HG03354 (cell line): Measurements from ENCODE around the gene IL10RA.
"Not testable (repeated sequence)": the region's sequence is repeated elsewhere in the genome, so short reads cannot be mapped to it uniquely, and the experiment has no call there.

Source experiments
- ATAC-seq: cut with Tn5 transposase; IDR thresholded peaks from one replicate; pipeline ENCODE4 v1.9.1; 2021; ENCODE audit warnings: mild to moderate bottlenecking; ENCODE audit not compliant: unreplicated experiment, poor library complexity, severe bottlenecking

The IL10RA gene

DNA sequence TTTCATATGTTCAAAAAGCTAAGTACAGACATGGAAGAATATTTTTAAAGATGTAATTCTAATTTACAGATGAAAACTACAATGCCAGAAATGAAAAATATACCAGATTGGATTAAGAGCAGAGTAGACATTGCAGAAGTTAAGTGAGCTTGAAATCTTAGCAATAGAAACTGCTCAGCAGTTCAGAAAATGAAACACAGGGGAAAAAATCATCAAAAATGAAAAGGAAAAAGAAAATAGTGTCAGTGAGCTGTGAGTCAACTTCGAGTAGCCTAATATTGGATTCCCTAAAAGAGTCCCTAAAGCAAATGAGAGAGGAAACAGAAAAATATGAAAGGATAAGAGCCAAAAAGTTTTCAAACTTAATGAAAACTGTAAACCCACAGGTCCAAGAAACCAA lies 25.8 kb upstream of the IL10RA start:
- ATAC-seq = no peak

- ATAC-seq = no peak
These were observed 24.3 kb upstream of the IL10RA start for GRCh38 chr11:117961896-117962295.

GRCh38 chr11:117962826-117963225 lies 23.4 kb upstream of the IL10RA start:
- no peak for ATAC-seq

DNA sequence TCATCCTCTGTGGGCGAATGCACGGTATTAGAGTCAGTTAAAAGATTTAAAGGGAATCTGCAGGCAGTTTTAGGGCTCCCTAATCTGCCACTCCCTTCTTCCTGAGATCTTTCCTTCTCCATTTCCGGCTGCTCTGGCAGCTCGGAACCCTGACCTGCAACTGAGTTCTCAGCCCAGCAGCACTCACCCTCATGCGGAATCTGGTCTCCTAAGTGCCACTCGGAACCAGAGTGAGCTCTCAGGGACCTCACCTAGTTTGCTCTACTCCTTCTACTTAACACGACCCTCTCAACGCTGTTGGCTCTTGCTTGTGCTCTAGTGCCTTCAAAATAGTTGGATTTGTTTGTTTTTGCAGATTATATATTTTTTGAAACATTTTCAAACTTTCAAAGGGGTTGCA lies 19.3 kb upstream of the IL10RA start:
- no peak for ATAC-seq

GRCh38 chr11:117969160-117969991 lies 16.8 kb upstream of the IL10RA start:
- no peak for ATAC-seq

DNA sequence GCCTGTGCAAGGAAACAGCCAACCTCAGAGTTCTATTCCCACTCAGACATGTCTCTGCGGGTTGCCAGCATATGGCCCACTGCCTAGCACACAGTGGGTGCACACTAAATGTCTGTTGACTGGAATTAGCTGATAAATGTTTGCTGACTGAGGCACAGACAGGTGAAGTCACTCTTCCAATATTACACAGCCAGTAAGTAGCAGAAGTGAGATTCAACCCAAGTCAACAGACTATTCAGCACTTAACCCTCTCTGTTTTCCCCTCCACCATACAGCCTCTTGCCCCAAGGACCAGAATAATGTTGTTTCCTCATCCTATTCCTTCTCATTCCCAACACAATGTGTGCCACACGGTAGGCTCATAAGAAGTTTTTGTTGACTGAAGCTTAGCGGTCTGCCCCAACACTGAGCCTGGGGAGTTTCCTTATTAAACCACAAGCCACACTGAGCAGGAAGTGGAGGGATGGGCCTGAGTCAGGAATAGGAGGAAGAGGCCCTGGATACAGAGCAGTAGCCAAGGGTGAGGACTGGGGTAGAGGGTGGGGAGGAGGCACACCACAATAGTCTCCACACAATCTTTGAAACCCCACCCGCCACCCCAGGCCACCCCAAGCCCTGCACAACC lies 15.7 kb upstream of the IL10RA start:
- no peak for ATAC-seq

- ATAC-seq = no peak
These were observed 14.2 kb upstream of the IL10RA start for GRCh38 chr11:117972044-117972443.

DNA sequence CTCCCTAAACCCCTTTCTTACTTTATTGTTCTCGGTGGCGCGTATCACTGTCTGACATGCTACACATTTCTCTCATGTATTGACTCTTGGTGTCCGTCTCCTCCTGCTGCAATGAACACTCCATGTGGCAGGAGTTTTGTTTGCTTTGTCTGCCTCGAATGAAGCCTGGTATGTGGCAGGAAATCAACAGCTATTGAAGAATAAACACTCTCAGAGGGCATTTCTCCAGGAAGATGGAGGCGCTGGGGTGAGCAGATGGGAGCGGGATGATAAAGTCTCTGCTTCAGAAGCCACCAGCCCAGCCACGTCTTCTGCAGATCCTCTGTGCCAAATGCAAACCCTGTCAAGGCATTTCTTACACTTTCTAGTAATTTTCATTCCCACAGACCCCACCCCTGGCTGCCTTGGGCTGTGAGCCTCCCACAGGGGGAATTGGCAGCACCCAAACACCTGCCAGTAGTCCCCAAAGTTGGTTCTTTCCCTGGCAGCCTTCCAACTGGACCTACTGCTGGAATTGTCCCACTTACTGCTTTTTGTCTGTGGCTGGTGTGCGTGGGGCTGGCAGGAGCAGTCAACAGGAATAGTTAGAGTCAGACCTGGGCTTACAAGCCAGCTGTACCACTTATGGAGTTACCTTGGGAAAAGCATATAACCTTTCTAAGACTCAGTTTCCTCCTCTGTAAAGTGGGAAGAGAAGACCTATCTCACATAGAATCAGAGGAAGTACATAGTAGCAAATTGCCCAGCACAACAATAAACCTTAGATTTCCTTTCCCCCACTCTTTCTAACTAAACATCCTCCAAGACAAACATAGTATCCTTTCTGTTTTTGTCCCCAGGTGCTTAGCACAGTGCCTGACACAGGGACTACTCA lies 13.3 kb upstream of the IL10RA start:
- ATAC-seq = no peak

DNA sequence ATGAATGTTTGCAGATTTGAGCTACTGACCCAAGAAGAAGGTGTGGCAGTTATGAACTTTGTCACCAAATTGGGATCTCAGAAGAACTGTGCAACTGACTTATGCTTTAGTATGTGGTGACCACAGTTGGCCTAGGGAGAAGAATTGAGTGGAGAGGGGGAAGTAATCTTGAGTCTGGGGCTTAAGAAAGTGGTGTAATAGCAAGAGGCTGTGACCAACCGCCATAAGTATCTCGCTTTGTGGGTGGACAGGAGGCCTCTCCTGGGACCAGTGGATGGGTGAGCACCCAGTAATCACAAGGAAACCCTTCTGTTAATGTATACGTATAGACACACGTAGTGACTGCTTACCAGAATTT lies 12.7 kb upstream of the IL10RA start:
- peak; percentile 50 for ATAC-seq

DNA sequence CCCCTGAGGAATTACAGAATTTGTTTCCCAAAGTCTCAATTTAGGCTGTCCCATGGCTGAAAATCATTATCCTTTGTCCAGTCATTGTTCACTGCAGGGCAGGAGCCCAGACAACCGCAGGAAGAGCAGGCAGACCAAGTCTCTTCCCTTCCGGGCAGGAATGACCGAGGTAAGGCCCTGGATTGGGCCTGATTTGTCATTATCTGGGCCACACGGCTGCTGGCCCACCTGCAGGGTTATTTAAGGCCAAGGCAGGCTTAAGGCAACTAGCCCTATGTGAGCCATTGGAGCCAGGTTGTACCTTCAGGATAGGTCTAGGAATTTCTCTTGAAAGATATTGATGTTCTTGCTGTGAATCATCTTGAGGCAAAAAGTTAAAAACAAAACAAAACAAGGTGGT lies 9.7 kb upstream of the IL10RA start:
- ATAC-seq = no peak

DNA sequence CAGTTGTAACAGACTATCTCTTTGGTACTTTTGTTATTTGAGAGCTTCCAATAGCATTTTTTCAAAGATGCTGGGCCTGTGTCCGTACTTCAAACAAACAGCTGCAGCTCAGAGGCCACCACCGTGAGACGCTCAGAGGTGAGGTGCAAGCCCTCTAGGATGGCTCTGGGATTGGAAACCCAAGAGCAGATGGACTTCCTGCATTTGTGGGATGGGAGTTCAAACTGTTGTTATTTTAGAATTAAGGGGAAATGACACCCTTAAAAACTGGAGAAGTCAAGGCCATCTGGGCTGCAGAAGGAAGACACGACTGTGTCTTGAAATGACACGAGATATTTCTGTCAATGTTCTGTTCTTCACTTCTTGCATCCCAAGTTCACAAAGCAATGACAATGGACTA lies 9.2 kb upstream of the IL10RA start:
- no peak for ATAC-seq

GRCh38 chr11:117977612-117978264 lies 8.5 kb upstream of the IL10RA start:
- not testable (repeated sequence) for ATAC-seq

- not testable (repeated sequence) for ATAC-seq
These were observed 7.8 kb upstream of the IL10RA start for GRCh38 chr11:117978291-117978910.

- ATAC-seq = no peak
These were observed 7.2 kb upstream of the IL10RA start for GRCh38 chr11:117978991-117979390.

- ATAC-seq = peak; percentile 52
These were observed 6.5 kb upstream of the IL10RA start for GRCh38 chr11:117979481-117980211.

DNA sequence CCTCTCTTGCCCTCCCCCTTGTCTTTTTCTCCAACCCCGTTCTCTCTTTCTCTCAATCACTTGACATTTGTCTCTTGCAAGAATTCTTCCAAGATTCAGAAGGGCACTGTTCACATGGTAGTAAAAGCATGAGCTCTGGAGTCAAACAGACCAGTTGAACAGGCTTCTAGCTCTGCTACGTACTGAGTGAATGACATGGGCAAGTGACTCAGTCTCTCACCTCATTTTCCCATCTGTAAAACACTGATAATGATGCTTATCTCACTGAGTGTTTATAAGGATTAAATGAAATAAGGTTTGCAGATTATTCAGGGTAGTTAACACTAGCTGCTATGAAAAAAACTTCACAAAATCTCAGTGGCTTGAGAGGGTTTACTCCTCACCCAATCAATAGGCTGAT lies 5.9 kb upstream of the IL10RA start:
- ATAC-seq = no peak

- no peak for ATAC-seq
These were observed 5.5 kb upstream of the IL10RA start for GRCh38 chr11:117980720-117981119.

DNA sequence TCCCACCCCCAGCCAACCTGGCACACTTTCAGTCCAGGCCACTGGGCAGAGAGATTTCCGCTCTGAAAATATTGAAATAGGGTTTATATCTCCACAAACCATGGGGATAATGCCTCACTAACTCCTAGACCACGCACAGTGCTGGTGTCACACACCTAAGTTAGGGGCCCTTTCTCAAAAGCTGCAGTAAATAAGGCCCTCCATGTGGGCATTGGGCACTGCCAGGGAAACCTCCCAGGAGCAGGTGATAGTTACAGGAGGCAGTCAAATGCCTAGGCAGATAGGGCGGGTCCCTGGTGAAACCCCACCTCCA lies 3.1 kb upstream of the IL10RA start:
- no peak for ATAC-seq

- ATAC-seq = no peak
These were observed 1.7 kb upstream of the IL10RA start for GRCh38 chr11:117984476-117984875.
